DND-41 (cell line): Measurements from ENCODE around the gene PBX4.

ENCODE experiments used
- EZH2 ChIP-seq: IDR thresholded peaks from 3 replicates; pipeline ENCODE4 v1.6.1; 2012; ENCODE audit warnings: borderline replicate concordance, low read depth, mild to moderate bottlenecking, moderate library complexity, low read length, inconsistent platforms; ENCODE audit not compliant: severe bottlenecking
- TF ChIP-seq, protein P1 (sequence below): IDR thresholded peaks from 2 replicates; pipeline ENCODE4 v1.5.1; 2012; ENCODE audit warnings: borderline replicate concordance, low read length, moderate library complexity, mild to moderate bottlenecking; ENCODE audit not compliant: poor library complexity, severe bottlenecking; ENCODE audit errors: extremely low read depth

DNA sequence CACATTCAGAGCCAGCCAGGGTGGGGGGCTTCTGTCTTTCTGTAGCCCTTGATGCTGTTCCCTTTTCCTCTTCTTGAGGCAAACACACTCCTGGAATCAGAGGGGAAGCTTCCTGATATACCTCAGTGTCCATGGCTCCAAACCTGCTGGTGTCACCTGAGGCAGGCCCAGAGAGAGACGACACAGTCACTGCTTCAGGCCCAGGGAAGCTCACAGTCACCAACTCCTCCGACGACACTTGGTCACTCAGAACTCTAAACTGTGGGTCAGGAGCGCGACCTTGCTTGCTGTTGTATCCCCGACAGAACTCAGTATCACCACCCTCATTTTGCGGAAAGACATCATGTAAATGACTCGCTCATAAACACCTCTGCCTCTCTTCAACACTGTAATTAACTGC is 43.9 kb upstream of the PBX4 start:
- TF ChIP-seq, protein P1, sequence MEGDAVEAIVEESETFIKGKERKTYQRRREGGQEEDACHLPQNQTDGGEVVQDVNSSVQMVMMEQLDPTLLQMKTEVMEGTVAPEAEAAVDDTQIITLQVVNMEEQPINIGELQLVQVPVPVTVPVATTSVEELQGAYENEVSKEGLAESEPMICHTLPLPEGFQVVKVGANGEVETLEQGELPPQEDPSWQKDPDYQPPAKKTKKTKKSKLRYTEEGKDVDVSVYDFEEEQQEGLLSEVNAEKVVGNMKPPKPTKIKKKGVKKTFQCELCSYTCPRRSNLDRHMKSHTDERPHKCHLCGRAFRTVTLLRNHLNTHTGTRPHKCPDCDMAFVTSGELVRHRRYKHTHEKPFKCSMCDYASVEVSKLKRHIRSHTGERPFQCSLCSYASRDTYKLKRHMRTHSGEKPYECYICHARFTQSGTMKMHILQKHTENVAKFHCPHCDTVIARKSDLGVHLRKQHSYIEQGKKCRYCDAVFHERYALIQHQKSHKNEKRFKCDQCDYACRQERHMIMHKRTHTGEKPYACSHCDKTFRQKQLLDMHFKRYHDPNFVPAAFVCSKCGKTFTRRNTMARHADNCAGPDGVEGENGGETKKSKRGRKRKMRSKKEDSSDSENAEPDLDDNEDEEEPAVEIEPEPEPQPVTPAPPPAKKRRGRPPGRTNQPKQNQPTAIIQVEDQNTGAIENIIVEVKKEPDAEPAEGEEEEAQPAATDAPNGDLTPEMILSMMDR: no peak
- no peak for TF ChIP-seq EZH2
